A673 (cell line): Measurements from ENCODE around the gene SHISAL1.

Experiments
- CTCF ChIP-seq: fragments of 300-800, 200-600 bp; sonication (generic); conservative IDR thresholded peaks from 2 replicates; pipeline ENCODE4 v1.5.1; 2017; ENCODE audit warnings: low read depth, mild to moderate bottlenecking, antibody characterized with exemption, low read length, moderate library complexity, mixed read lengths
- EZH2 ChIP-seq: fragments of 200-600 bp; sonication (generic); IDR thresholded peaks from 2 replicates; pipeline ENCODE4 v1.6.1; 2017; ENCODE audit warnings: borderline replicate concordance, low read depth, mild to moderate bottlenecking, mixed read lengths, antibody characterized with exemption, low read length; ENCODE audit not compliant: poor library complexity, severe bottlenecking

DNA sequence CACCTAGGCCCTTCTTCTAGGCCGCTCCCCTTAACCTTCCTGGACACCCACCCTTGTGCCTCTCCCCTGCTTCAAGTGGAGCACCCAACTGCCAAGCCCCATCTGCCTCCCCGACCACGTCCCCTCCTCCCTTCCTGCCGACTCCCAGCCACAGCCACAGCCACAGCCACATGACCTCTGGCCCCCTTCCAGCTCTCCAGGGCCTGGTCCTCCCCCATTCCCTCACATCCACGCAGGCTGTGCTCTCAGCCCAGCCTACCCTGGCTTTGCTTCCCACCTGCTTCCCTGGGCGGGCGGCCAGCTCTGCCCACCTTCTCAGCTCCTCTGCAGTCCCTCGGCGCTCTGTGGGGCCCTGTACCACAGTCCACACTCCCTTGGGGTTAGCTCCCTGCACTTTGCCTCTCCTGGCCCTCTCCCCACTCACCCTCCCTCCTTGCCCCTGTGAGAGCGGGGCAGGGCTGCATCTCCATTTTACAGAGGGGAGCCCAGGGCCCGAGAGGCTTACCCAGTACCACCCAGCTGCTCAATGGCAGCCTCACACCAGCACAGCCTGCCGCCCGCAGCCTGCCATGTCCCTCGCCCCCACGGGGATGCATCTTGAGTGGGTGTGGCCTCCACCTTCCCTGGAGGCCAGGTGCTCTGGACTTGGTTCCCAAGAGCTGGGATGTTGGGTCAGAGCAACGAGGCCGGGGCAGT lies 111.7 kb downstream of the SHISAL1 start:
- TF ChIP-seq CTCF (no peak), EZH2 (no peak)
